Right lobe of liver (tissue), 6 donors: ENCODE data around the gene MEGF10. TPM values are rescaled to one million over a fixed set of nuclear protein-coding genes. Genes with fewer than 3 reads are reported as not detected.
"Not testable (repeated sequence)": the region's sequence is repeated elsewhere in the genome, so short reads cannot be mapped to it uniquely, and the experiment has no call there.

ENCODE experiments used
- ATAC-seq, 4 donors: fragments of 200-7000 bp; cut with Tn5 transposase; one replicate each; pipeline ENCODE4 v1.9.1; 2020; ENCODE audit warnings: mild to moderate bottlenecking in 4 of 4, moderate library complexity in 4 of 4
- DNase-seq, 3 donors: peaks; one replicate each; pipeline ENCODE4 v3.0.0-alpha.2; 2020
- H3K27ac ChIP-seq, 3 donors: fragments of 200-600 bp; one replicate each; pipeline ENCODE4 v1.8.0; 2022
- H3K27me3 ChIP-seq, 2 donors: fragments of 200-600 bp; one replicate each; pipeline ENCODE4 v1.8.0; 2022
- H3K36me3 ChIP-seq, 4 donors: fragments of 200-600 bp; sonication (generic) in 1 of 4; one replicate each; pipeline versions ENCODE4 v1.5.1 to v1.8.0; 2017 to 2022; ENCODE audit warnings: control low read depth in 1 of 4
- H3K4me1 ChIP-seq, 4 donors: fragments of 200-600 bp; sonication (generic) in 1 of 4; one replicate each; pipeline versions ENCODE4 v1.5.1 to v1.8.0; 2017 to 2022; ENCODE audit warnings: control low read depth in 1 of 4
- H3K4me3 ChIP-seq, 3 donors: fragments of 200-600 bp; one replicate each; pipeline ENCODE4 v1.8.0; 2022
- H3K9me3 ChIP-seq, 4 donors: fragments of 200-600 bp; sonication (generic) in 1 of 4; one replicate each; pipeline versions ENCODE4 v1.5.1 to v1.8.0; 2017 to 2022; ENCODE audit warnings: control low read depth in 1 of 4
- POLR2A ChIP-seq: fragments of 450-650 bp; IDR thresholded peaks from one replicate; pipeline ENCODE4 v1.6.1; 2017; ENCODE audit warnings: antibody characterized with exemption, mild to moderate bottlenecking
- WGBS: methylation state at CpG from one replicate; pipeline ENCODE4 v1.1.6; 2018; ENCODE audit warnings: low coverage, low lambda C conversion rate; ENCODE audit not compliant: insufficient coverage; ENCODE audit errors: missing lambda C conversion rate; 5-methylcytosine and 5-hydroxymethylcytosine counted together
- intact Hi-C, 2 donors: fragments of 100-400 bp; cut with DNase I; formaldehyde crosslinking; loops; one replicate each; pipeline versions ENCODE4 v1.11.2 to v1.14.1; 2022
- total RNA-seq, 6 experiments: library from RNA; depleted of rRNA in 2 of 6; stranded (reverse); fragments of >200 nt in 2 of 6; fragmentation: NEBNext Ultra II Directional in 3 of 6; extraction: Animal tissue kit (Norgen Biotek cat#: 25700) in 3 of 6; gene quantifications; one replicate each; pipeline versions ENCODE4 v1.1.0 to v1.2.4, GENCODE V29; 2016 to 2023
- TF ChIP-seq, protein P1 (sequence below), 4 donors: fragments of 200-600 bp in 3 of 4; fragments of 450-650 bp in 1 of 4; IDR thresholded peaks; one replicate each; pipeline versions ENCODE4 v1.5.1 to v1.8.0; 2016 to 2022; ENCODE audit warnings: antibody characterized with exemption in 4 of 4, mild to moderate bottlenecking in 2 of 4
- donor health status: DM: no; HTN: yes; CAD: no.
- donor health status: DM: no; HTN: no; CAD: no.
- donor health status: DM: no; HTN: no; CAD: no.
- donor health status: DM: no; HTN: yes; CAD: no.
- donor health status: DM: no; HTN: yes; CAD: no.

The MEGF10 gene
- total RNA-seq, 6 experiments from 2014 or later, result 0.42 to 1.4 (median 0.75) TPM

- no peak overlapping the region for H3K4me3 ChIP-seq
- no peak for DNase-seq
- intact Hi-C loops, result loop anchor here in 1 of 2 donors (10.0 kb wide), 1 partner anchor 201 kb away; no protein-coding TSS in a partner anchor
- H3K27ac ChIP-seq, result no peak overlapping the region
- ATAC-seq, result no peak
- H3K4me1 ChIP-seq, result peaks cover 0 to 7% (median 0%) of the 10 kb centered on the region in 4 donors
- no peaks in the 10 kb centered on the region for H3K36me3 ChIP-seq
- no peak for TF ChIP-seq POLR2A
- TF ChIP-seq, protein P1, sequence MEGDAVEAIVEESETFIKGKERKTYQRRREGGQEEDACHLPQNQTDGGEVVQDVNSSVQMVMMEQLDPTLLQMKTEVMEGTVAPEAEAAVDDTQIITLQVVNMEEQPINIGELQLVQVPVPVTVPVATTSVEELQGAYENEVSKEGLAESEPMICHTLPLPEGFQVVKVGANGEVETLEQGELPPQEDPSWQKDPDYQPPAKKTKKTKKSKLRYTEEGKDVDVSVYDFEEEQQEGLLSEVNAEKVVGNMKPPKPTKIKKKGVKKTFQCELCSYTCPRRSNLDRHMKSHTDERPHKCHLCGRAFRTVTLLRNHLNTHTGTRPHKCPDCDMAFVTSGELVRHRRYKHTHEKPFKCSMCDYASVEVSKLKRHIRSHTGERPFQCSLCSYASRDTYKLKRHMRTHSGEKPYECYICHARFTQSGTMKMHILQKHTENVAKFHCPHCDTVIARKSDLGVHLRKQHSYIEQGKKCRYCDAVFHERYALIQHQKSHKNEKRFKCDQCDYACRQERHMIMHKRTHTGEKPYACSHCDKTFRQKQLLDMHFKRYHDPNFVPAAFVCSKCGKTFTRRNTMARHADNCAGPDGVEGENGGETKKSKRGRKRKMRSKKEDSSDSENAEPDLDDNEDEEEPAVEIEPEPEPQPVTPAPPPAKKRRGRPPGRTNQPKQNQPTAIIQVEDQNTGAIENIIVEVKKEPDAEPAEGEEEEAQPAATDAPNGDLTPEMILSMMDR (IDR thresholded peaks at IDR 0.05), result no peak
- no peaks in the 10 kb centered on the region for H3K9me3 ChIP-seq
- H3K27me3 ChIP-seq, result peaks cover 0 to 4% of the 10 kb centered on the region in 2 donors
These were observed 2.8 kb downstream of the MEGF10 start for GRCh38 chr5:127293373-127293772.

DNA sequence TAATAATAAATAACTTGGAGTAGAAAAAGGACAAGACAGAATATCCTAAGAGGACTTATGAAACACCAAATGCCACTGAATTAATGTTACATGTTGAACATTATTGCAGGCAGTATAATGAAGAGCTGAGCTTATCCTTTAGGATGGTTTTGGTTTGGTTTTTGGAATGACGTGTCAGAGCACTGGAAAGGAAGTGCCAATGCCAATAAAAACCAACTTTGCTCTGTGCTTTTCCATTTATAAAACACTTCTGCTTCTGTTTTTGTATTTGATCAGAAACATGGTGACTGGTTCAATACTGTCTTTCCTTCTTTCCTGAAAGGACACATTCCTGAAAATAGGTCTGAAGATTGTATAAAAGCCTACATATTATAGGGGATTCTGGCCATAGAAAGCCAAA, 4.2 kb downstream of the MEGF10 start:
- Histone ChIP-seq H3K9me3 (no peaks in the 10 kb centered on the region), H3K27ac (no peak overlapping the region), H3K4me3 (no peak overlapping the region), H3K36me3 (no peaks in the 10 kb centered on the region), H3K27me3 (no peaks in the 10 kb centered on the region), H3K4me1 (peaks cover 0 to 7% (median 0%) of the 10 kb centered on the region in 4 donors)
- TF ChIP-seq POLR2A, result no peak
- TF ChIP-seq, protein P1 (IDR thresholded peaks at IDR 0.05), result no peak
- no peak for DNase-seq
- ATAC-seq, result no peak
- 50% methylated on average over 1 of the region's 1 CpG for WGBS
- intact Hi-C loops, result loop anchor here in 1 of 2 donors (10.0 kb wide), 1 partner anchor 200 kb away; no protein-coding TSS in a partner anchor

DNA sequence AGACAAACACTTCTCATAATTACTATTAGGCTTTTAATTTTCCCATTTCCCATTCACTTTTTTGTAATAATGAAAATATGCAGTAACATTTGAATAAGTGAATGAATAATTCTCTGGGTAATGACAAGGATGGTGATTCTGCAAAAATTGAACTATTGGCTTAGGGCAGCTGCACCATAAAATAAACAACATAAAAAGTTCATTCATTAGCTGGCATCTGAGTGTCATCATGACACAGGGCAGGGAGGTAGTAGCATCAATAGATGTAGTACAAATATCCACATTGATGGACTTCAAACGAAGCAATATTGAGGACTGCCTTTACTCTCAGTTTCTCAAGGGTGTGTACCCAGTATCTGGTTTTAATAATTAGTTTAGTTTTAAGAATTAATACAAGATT, 4.9 kb downstream of the MEGF10 start:
- Histone ChIP-seq H3K9me3 (no peaks in the 10 kb centered on the region), H3K27ac (no peak overlapping the region), H3K27me3 (no peaks in the 10 kb centered on the region), H3K4me1 (peaks cover 0 to 2% (median 0%) of the 10 kb centered on the region in 4 donors), H3K4me3 (no peak overlapping the region), H3K36me3 (no peaks in the 10 kb centered on the region)
- no peak for ATAC-seq
- 50% methylated on average over 1 of the region's 1 CpG for WGBS
- no peak for DNase-seq
- intact Hi-C loops, result loop anchor here in 1 of 2 donors (10.0 kb wide), 1 partner anchor 199 kb away; no protein-coding TSS in a partner anchor
- TF ChIP-seq POLR2A, result no peak
- TF ChIP-seq, protein P1 (IDR thresholded peaks at IDR 0.05), result no peak

- no peak overlapping the region for H3K4me3 ChIP-seq
- no peak for DNase-seq
- no peaks in the 10 kb centered on the region for H3K4me1 ChIP-seq
- H3K9me3 ChIP-seq, result no peaks in the 10 kb centered on the region
- no peak overlapping the region for H3K27ac ChIP-seq
- ATAC-seq, result no peak
- no peaks in the 10 kb centered on the region for H3K27me3 ChIP-seq
- no peaks in the 10 kb centered on the region for H3K36me3 ChIP-seq
- intact Hi-C loops, result loop anchor here in 1 of 2 donors (10.0 kb wide), 1 partner anchor 198 kb away; no protein-coding TSS in a partner anchor
- TF ChIP-seq, protein P1 (IDR thresholded peaks at IDR 0.05), result no peak
- no peak for TF ChIP-seq POLR2A
These were observed 5.7 kb downstream of the MEGF10 start for GRCh38 chr5:127296321-127296720.

GRCh38 chr5:127296894-127297293, 6.3 kb downstream of the MEGF10 start:
- WGBS, result 53% methylated on average over 4 of the region's 5 CpGs

More at GRCh38 chr5:127296894-127297293, 6.3 kb downstream of the MEGF10 start:
- not testable (repeated sequence) for H3K27me3 ChIP-seq, H3K4me3 ChIP-seq, H3K36me3 ChIP-seq, H3K27ac ChIP-seq, DNase-seq, H3K9me3 ChIP-seq, H3K4me1 ChIP-seq, ATAC-seq
- intact Hi-C loops, result loop anchor here in 1 of 2 donors (10.0 kb wide), 1 partner anchor 198 kb away; no protein-coding TSS in a partner anchor
